Ovary (tissue), 9 donors: Measurements from ENCODE around the gene ZNF383. TPM values are rescaled to one million over a fixed set of nuclear protein-coding genes. Genes with fewer than 3 reads are reported as not detected.

ENCODE experiments used
- DNase-seq, 5 donors: peaks; one replicate each; pipeline ENCODE4 v3.0.0-alpha.2; 2019 to 2020
- H3K27ac ChIP-seq, 2 donors: fragments of 200-600 bp; one replicate each; pipeline versions ENCODE4 v1.5.1 to v1.8.0; 2019 to 2022
- H3K27me3 ChIP-seq: fragments of 200-600 bp; one replicate; pipeline ENCODE4 v1.8.0; 2022
- H3K36me3 ChIP-seq: fragments of 200-600 bp; sonication (generic); one replicate; pipeline ENCODE4 v1.5.1; 2019
- H3K4me1 ChIP-seq: one replicate; pipeline ENCODE4 v1.8.1; 2013; ENCODE audit warnings: mild to moderate bottlenecking, moderate library complexity; ENCODE audit not compliant: insufficient read depth
- H3K4me3 ChIP-seq: fragments of 200-600 bp; sonication (generic); one replicate; pipeline ENCODE4 v1.5.1; 2017
- H3K9me3 ChIP-seq, 2 donors: fragments of 200-600 bp in 1 of 2; sonication (generic) in 1 of 2; one replicate each; pipeline versions ENCODE4 v1.5.1 to v1.8.1; 2013 to 2019; ENCODE audit warnings: mild to moderate bottlenecking in 1 of 2, moderate library complexity in 1 of 2
- EP300 ChIP-seq: sonication (generic); formaldehyde crosslinking; IDR thresholded peaks from one replicate; pipeline ENCODE4 v1.6.1; 2017; ENCODE audit warnings: antibody characterized with exemption
- POLR2A ChIP-seq: fragments of 450-650 bp; IDR thresholded peaks from one replicate; pipeline ENCODE4 v1.6.1; 2017; ENCODE audit warnings: antibody characterized with exemption, mild to moderate bottlenecking, moderate library complexity
- WGBS, 3 donors: extraction: QIAGEN DNeasy Blood & Tissue Kit in 1 of 3; methylation state at CpG; one replicate each; pipeline versions ENCODE4 v1.1.5 to v1.1.7; 2013 to 2017; 5-methylcytosine and 5-hydroxymethylcytosine counted together
- intact Hi-C, 4 donors: fragments of 100-400 bp; cut with DNase I; formaldehyde crosslinking; loops; one replicate each; pipeline versions ENCODE4 v1.11.0 to v1.15.1; 2022 to 2023
- polyA plus RNA-seq, 2 donors: library from polyadenylated mRNA; stranded (reverse); fragments of 200-250 nt in 1 of 2; fragments of 350-450 nt in 1 of 2; fragmentation: Illumina TruSeq in 1 of 2; extraction: RNeasy Lipid Tissue Mini Kit (QIAGEN cat#74804) in 1 of 2; gene quantifications; one replicate each; pipeline ENCODE4 v1.2.3, GENCODE V29; 2013 to 2014
- total RNA-seq, 7 donors: library from RNA; depleted of rRNA in 2 of 7; stranded (reverse); fragments of >200 nt in 2 of 7; fragmentation: NEBNext Ultra II Directional in 3 of 7; extraction: Animal tissue kit (Norgen Biotek cat#: 25700) in 3 of 7; gene quantifications; one replicate each; pipeline versions ENCODE4 v1.1.0 to v1.2.4, GENCODE V29; 2016 to 2023
- TF ChIP-seq, protein P1 (sequence below), 3 donors: fragments of 450-650 bp in 2 of 3; fragments of 200-600 bp in 1 of 3; IDR thresholded peaks; one replicate each; pipeline versions ENCODE4 v1.5.1 to v1.8.0; 2016 to 2022; ENCODE audit warnings: antibody characterized with exemption in 3 of 3, mild to moderate bottlenecking in 1 of 3
- donor health status: DM: no; HTN: no; CAD: no; lungs with moderate emphysema.
- donor health status: DM: no; HTN: no; CAD: no.
- donor health status: Bipolar disorder and iron deficiency.
- donor health status: DM: yes; HTN: yes; CAD: no.
- donor health status: DM: no; HTN: no; CAD: no.
- donor health status: DM: yes; HTN: yes; CAD: no.

ZNF383 gene
- total and polyA plus RNA-seq, 9 donors: 7.1 to 18.2 (median 12.5) TPM

DNA sequence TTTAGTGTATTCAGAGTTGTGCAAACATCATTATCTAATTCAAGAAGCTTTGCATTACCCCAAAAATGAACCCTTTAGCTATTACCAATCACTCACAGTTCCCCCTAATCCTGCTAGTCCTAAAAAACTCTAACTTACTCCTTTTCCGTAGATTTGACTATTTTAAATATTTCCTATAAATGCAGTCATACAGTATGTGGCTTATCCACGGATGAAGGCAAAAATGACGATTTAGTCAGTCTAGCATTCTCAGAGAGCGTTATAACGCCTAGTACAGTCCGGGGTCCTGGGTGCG is 587 bp upstream of the ZNF383 start:
- Histone ChIP-seq H3K4me1 (peaks cover 6% of the 10 kb centered on the region), H3K36me3 (no peaks in the 10 kb centered on the region), H3K27ac (peak overlapping the region; percentile 50 to 73), H3K27me3 (no peaks in the 10 kb centered on the region), H3K9me3 (peaks cover 0 to 3% of the 10 kb centered on the region in 2 donors), H3K4me3 (peak overlapping the region; percentile 87)
- intact Hi-C loops: no loop called here
- 0% methylated on average over 7 of the region's 7 CpGs for WGBS, 3 donors
- TF ChIP-seq POLR2A: no peak
- TF ChIP-seq EP300: no peak
- TF ChIP-seq, protein P1, sequence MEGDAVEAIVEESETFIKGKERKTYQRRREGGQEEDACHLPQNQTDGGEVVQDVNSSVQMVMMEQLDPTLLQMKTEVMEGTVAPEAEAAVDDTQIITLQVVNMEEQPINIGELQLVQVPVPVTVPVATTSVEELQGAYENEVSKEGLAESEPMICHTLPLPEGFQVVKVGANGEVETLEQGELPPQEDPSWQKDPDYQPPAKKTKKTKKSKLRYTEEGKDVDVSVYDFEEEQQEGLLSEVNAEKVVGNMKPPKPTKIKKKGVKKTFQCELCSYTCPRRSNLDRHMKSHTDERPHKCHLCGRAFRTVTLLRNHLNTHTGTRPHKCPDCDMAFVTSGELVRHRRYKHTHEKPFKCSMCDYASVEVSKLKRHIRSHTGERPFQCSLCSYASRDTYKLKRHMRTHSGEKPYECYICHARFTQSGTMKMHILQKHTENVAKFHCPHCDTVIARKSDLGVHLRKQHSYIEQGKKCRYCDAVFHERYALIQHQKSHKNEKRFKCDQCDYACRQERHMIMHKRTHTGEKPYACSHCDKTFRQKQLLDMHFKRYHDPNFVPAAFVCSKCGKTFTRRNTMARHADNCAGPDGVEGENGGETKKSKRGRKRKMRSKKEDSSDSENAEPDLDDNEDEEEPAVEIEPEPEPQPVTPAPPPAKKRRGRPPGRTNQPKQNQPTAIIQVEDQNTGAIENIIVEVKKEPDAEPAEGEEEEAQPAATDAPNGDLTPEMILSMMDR (IDR thresholded peaks at IDR 0.05): no peak
- no peak for DNase-seq

DNA sequence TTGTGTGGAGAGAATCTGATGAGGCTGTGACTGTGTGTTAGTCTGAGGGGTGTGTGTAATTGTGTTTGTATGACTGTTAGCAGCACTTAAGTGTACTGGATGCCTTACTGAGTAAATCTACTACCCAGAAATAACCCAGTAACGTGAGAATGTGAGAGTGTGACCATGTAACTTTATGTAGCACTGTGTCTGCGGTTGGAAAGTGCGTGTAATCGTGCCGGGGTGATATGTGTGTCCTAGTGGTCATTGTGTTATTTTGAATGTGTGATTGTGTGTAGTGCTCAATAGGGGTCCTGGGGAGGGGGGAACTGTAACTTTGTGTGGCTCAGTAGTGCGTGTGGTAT is 550 bp downstream of the ZNF383 start:
- intact Hi-C loops: no loop called here

DNA sequence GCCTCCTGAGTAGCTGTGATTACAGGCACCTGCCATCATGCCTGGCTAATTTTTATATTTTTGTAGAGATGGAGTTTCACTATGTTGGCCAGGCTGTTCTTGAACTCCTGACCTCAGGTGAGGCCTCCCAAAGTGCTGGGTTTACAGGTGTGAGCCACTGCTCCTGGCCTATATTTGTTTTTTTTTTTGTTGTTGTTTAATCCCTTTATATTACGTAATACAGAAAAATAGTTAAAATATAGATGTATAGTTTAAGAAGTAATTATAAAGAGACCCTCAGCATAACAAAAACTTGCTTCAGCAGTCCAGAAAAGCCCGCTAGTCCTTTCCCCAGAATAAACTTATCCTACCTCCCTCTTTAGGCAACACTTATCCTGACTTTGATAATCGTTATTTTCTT is 2.4 kb downstream of the ZNF383 start:
- peaks cover 0 to 3% of the 10 kb centered on the region in 2 donors for H3K9me3 ChIP-seq
- H3K27me3 ChIP-seq: no peaks in the 10 kb centered on the region
- H3K4me3 ChIP-seq: no peak overlapping the region
- WGBS, 3 donors: 92 to 94% (median 94%) methylated on average over 3 of the region's 3 CpGs
- no peak overlapping the region for H3K27ac ChIP-seq
- H3K36me3 ChIP-seq: no peaks in the 10 kb centered on the region
- no peak for DNase-seq
- intact Hi-C loops: no loop called here
- peaks cover 6% of the 10 kb centered on the region for H3K4me1 ChIP-seq
- TF ChIP-seq EP300: no peak

More for the DNA sequence above, 550 bp downstream of the ZNF383 start:
- Histone ChIP-seq H3K9me3 (peaks cover 0 to 3% of the 10 kb centered on the region in 2 donors), H3K4me3 (peak overlapping the region; percentile 87), H3K27me3 (no peaks in the 10 kb centered on the region), H3K36me3 (no peaks in the 10 kb centered on the region), H3K4me1 (peaks cover 6% of the 10 kb centered on the region), H3K27ac (peak overlapping the region; percentile 50 to 73)
- TF ChIP-seq EP300 (no peak), POLR2A (no peak)
- TF ChIP-seq, protein P1 (IDR thresholded peaks at IDR 0.05): no peak
- DNase-seq: no peak
- WGBS, 3 donors: 12 to 23% (median 13%) methylated on average over 6 of the region's 6 CpGs

DNA sequence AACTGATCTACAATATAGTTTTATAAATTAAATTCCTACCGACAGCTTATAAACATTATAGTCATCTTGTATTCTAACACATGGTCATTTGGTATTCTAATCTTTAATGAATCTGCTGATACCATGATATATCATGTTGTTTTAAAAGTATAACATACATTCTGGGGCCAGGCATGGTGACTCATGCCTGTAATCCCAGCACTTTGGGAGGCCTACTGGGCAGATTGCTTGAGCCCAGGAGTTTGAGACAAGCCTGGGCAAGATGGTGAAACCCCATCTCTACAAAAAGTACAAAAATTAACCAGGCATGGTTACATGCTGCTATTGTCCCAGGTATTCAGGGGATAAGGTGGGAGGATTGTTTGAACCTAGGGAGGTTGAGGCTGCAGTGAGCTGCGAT is 3.1 kb downstream of the ZNF383 start:
- 96 to 100% (median 97%) methylated on average over 2 of the region's 2 CpGs for WGBS, 3 donors
- no peaks in the 10 kb centered on the region for H3K27me3 ChIP-seq
- intact Hi-C loops: no loop called here
- H3K9me3 ChIP-seq: peaks cover 0 to 4% of the 10 kb centered on the region in 2 donors
- H3K36me3 ChIP-seq: no peaks in the 10 kb centered on the region
- peaks cover 6% of the 10 kb centered on the region for H3K4me1 ChIP-seq
- TF ChIP-seq, protein P1 (IDR thresholded peaks at IDR 0.05): no peak
- TF ChIP-seq POLR2A (no peak), EP300 (no peak)
- H3K4me3 ChIP-seq: no peak overlapping the region
- H3K27ac ChIP-seq: no peak overlapping the region
- no peak for DNase-seq

DNA sequence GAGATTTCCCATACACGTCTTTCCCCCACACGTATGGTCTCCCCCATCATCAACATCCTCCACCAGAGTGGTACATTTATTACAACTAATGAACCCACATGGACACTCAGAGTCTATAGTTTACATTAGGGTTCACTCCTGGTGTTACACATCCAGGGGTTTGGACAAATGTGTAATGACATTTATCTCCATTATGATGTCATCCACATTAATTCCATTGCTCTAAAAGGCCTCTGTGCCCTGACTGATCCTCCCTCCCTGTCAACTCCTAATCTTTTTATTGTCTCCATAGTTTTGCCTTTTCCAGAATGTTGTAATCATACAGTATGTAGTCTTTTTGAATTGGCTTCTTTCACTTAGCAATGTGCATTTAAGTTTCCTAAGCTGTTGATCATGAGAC is 8.2 kb downstream of the ZNF383 start:
- intact Hi-C loops: no loop called here

More for the DNA sequence above, 8.2 kb downstream of the ZNF383 start:
- peaks cover 4% of the 10 kb centered on the region for H3K36me3 ChIP-seq
- 96 to 100% (median 99%) methylated on average over 2 of the region's 2 CpGs for WGBS, 3 donors
- no peaks in the 10 kb centered on the region for H3K27me3 ChIP-seq
- H3K9me3 ChIP-seq: peaks cover 3 to 34% of the 10 kb centered on the region in 2 donors
- no peak for DNase-seq
- no peak overlapping the region for H3K27ac ChIP-seq
- TF ChIP-seq, protein P1 (IDR thresholded peaks at IDR 0.05): no peak
- TF ChIP-seq EP300: no peak
- TF ChIP-seq POLR2A: no peak
- H3K4me1 ChIP-seq: no peaks in the 10 kb centered on the region
- no peak overlapping the region for H3K4me3 ChIP-seq
